LoVo (cell line): ENCODE measurements around the gene MAPRE3.
"Not testable (repeated sequence)": the region's sequence is repeated elsewhere in the genome, so short reads cannot be mapped to it uniquely, and the experiment has no call there.

Experiments used
- DNase-seq: peaks from one replicate; pipeline ENCODE4 v3.0.0-alpha.2; 2016; ENCODE audit warnings: low spot score

The MAPRE3 gene

GRCh38 chr2:27070653-27071276 is 100.3 kb downstream of the MAPRE3 start:
- no peak for DNase-seq

DNA sequence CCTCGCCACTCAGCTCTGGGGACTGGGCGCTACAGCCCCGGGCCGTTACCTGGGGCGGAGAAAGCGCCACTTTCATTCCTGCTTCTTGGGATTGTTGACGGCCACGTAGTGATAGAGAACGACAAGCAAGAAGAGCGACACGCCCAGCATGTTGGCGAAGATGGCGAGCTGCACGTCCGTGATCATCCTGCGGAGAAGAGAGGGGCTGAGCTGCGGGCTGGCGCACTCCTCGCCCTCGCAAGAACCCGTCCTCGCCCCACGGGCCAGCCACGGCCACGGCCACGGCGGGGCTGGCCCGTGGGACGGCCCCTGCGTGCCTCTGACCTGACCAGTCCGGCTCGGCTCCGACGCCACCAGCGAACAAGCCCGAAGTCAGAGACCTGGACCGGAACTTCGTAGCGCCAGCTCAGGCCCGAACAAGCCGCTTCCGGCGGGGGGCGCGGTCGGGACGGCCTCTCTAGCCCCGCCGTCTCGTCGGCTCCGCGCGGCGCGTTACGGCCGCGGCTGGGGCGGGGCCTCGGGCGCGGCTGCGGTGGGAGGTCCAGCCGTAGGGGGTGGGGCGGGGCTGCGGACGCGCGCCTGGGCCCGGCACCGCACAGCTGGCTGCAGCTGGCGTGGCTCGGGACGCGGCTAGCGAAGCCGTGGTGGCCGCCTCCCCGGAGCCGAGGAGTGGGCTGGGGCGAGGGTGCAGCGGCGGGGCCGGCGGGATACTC is 101.0 kb downstream of the MAPRE3 start, which contains the start of gene OST4:
Gene OST4, minus strand, starts transcription at position 378 of the 713 bp plus-strand sequence.
- DNase-seq = peak; percentile 93

DNA sequence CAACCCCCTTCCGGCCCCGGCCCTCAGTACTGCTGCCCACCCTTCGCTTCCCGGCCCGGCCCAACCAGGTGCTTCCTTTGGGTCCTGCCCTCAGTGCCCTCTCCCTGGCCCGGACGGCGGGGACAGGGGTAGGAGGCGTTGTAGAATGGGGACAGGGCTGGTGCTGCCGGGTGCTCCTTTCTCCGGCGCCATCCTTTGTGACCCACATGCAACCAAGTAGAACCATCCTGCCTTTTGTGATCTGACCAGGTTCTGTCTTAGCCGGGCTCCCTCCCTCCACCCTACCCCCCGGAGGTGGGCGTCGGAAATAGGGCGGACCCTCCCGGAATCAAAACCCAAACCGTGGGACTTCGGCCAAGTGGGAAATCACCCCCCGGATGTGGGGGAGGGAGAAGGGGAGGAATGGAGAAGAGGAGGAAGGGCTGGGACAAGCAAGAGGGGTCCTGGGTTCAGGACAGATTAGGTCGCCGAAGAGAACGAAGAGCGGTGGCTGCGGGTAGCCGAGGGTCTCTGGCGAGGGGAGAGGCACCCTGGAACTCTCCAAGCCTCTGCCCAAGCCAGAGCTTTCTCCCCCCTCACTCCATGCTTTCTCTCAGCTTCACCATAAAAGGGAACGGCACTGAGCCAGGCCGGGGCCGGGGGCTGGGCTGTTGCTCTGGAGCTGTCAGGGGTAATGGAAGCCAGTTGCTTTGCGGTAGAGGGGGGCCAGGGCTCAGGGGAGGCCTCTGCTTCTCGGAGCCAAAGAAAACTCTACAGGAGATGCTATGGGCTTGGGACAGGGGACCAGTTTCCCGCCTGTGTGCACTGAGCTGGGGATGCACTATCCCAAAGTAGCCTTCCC is 101.8 kb downstream of the MAPRE3 start:
- DNase-seq = no peak

DNA sequence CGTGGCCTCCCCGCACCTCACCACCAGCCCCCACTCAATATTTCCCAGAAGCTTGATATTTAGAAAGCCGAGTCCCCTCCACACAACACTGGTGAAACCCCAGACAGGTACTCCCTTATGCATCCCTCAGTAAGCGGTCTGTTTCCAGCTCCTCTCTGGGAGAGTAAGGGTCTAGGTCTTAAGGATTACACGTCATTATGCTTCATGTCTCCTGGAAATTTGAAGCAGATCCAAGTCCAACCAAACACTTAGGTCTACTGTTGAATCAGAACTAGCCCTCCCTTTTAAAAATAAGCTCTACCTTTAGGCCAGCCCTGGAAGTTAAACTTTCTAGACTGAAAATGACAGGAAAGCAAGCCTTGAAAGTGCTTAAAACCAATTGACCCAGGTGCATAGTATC is 102.5 kb downstream of the MAPRE3 start:
- DNase-seq = no peak

GRCh38 chr2:27073782-27074181 is 103.3 kb downstream of the MAPRE3 start:
- no peak for DNase-seq

DNA sequence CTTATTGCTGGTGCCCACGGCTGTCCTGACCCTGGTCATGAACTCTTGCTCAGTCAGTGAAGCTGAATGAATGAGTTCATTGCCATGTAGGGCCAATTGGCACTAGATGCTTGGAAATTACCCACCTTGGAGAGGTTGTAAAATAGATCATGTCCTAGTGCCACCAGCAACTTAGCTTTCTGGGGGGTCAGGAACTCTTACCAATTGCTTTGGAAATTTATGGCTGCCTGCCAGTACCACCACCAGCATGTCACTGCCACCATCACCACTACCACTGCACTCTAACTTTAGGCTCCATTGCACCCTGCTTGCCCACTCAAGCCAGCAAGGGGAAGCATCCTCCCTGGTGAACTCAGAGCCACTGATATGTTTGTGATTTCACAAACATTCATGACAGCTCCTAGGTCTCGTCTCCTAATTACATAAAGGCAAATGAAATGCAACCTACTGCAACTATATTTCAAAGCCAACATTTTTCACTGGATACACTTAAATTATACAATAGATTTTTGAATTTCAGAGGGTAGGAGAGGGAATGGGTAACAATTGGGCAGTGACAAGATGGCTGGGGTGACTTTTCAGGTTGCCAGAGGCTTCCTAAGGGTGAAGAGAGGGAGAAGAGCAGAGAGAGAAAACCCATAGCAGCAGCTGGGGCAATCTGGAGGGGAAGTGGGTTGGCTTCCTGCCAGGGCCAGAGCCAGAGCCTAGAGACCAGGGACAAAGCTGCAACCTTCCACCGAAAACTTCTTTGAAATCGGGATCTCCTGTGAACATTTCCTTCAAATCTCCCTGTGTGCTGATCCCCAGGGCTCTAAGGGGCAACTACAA is 104.5 kb downstream of the MAPRE3 start:
- no peak for DNase-seq

- DNase-seq = not testable (repeated sequence)
Measured at GRCh38 chr2:27075566-27075871, 105.1 kb downstream of the MAPRE3 start.

GRCh38 chr2:27076323-27076722 is 105.9 kb downstream of the MAPRE3 start:
- DNase-seq = no peak
